DND-41 (cell line): Measurements from ENCODE around the gene ARL6.

Experiments
- EZH2 ChIP-seq: IDR thresholded peaks from 3 replicates; pipeline ENCODE4 v1.6.1; 2012; ENCODE audit warnings: borderline replicate concordance, low read depth, mild to moderate bottlenecking, moderate library complexity, low read length, inconsistent platforms; ENCODE audit not compliant: severe bottlenecking
- TF ChIP-seq, protein P1 (sequence below): IDR thresholded peaks from 2 replicates; pipeline ENCODE4 v1.5.1; 2012; ENCODE audit warnings: borderline replicate concordance, low read length, moderate library complexity, mild to moderate bottlenecking; ENCODE audit not compliant: poor library complexity, severe bottlenecking; ENCODE audit errors: extremely low read depth

DNA sequence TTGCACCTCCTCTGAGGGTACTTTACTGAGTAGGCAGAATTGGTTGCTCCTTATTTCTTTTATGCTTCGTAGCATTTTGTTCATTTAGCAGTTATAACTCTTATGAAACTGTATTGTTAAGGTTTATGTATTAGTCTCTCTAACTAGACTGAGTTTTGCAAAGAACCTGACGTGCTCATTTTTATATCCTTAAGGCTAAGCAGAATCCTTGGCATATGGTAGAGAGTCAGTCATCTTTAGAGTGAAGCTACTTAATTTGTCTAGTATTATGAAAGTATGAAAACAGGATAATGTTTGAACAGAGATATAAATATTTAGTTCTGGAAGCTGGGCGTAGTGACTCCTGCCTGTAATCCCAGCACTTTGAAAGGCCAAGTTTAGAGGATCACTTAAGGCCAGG is 77.4 kb downstream of the ARL6 start:
- TF ChIP-seq, protein P1, sequence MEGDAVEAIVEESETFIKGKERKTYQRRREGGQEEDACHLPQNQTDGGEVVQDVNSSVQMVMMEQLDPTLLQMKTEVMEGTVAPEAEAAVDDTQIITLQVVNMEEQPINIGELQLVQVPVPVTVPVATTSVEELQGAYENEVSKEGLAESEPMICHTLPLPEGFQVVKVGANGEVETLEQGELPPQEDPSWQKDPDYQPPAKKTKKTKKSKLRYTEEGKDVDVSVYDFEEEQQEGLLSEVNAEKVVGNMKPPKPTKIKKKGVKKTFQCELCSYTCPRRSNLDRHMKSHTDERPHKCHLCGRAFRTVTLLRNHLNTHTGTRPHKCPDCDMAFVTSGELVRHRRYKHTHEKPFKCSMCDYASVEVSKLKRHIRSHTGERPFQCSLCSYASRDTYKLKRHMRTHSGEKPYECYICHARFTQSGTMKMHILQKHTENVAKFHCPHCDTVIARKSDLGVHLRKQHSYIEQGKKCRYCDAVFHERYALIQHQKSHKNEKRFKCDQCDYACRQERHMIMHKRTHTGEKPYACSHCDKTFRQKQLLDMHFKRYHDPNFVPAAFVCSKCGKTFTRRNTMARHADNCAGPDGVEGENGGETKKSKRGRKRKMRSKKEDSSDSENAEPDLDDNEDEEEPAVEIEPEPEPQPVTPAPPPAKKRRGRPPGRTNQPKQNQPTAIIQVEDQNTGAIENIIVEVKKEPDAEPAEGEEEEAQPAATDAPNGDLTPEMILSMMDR = no peak
- no peak for TF ChIP-seq EZH2
